GM12873 (cell line): ENCODE results near the gene NCKIPSD.

Experiments used
- TF ChIP-seq, protein P1 (sequence below): IDR thresholded peaks from 2 replicates; pipeline ENCODE4 v1.5.1; 2012; ENCODE audit warnings: low read depth, mild to moderate bottlenecking, moderate library complexity, low read length, control low read depth; ENCODE audit not compliant: insufficient read depth; ENCODE audit errors: missing control alignments

The NCKIPSD gene

GRCh38 chr3:48635222-48636021, 50.3 kb downstream of the NCKIPSD start, which contains the start of gene SLC26A6:
SLC26A6 (minus strand) TSS chr3:48635461; CDS start chr3:48635393, 68 bp downstream.
- TF ChIP-seq, protein P1, sequence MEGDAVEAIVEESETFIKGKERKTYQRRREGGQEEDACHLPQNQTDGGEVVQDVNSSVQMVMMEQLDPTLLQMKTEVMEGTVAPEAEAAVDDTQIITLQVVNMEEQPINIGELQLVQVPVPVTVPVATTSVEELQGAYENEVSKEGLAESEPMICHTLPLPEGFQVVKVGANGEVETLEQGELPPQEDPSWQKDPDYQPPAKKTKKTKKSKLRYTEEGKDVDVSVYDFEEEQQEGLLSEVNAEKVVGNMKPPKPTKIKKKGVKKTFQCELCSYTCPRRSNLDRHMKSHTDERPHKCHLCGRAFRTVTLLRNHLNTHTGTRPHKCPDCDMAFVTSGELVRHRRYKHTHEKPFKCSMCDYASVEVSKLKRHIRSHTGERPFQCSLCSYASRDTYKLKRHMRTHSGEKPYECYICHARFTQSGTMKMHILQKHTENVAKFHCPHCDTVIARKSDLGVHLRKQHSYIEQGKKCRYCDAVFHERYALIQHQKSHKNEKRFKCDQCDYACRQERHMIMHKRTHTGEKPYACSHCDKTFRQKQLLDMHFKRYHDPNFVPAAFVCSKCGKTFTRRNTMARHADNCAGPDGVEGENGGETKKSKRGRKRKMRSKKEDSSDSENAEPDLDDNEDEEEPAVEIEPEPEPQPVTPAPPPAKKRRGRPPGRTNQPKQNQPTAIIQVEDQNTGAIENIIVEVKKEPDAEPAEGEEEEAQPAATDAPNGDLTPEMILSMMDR = peak; percentile 88

- TF ChIP-seq, protein P1 = no peak
Observed at GRCh38 chr3:48634661-48635221, 51.0 kb downstream of the NCKIPSD start.

GRCh38 chr3:48633743-48634142, 52.0 kb downstream of the NCKIPSD start:
- TF ChIP-seq, protein P1 = no peak

DNA sequence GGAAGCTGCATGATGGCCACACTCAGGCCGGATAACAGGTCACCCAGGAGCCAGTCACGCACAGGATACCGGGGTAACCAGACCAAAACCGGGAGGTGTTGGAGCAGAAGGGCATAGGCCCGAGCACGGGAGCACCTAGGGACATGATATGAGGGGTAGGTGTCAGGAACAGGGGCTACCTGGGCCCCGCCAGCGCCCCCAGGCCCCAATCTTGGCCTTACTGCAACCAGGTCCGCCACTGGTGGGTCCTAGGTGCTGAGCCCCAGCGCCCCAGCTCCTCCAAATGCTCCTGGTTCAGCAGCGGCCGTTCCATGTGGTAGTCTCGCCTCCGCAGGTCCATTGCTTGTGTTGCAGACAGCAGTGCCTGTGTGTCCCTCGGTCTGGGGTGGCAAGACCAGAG, 52.5 kb downstream of the NCKIPSD start:
- TF ChIP-seq, protein P1 = no peak

- TF ChIP-seq, protein P1 = no peak
Observed at GRCh38 chr3:48631516-48632448, 53.9 kb downstream of the NCKIPSD start.

DNA sequence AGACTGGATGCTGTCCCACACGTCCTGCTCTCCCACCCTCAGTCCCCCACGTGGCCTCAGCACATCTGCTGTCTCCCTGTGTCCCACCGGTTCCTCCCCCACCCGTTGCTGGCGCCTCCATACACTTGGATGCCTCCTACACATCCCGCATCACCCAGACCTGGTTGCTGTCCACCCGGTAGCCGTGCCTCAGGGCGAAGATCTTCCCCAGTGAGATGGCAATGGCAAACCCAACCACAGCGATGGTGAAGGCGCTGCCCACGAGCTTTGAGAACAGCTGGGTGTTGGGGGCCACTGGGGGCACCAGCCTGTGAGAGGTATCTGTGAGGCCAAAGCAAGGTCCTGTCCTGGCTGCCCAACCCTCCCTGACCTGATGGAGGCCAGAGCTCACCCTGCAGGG, 54.9 kb downstream of the NCKIPSD start:
- TF ChIP-seq, protein P1 = no peak

GRCh38 chr3:48630407-48630806, 55.3 kb downstream of the NCKIPSD start:
- TF ChIP-seq, protein P1 = no peak
